GM11168 (cell line): ENCODE results near the gene TTC33.
"Not testable (repeated sequence)": the region's sequence is repeated elsewhere in the genome, so short reads cannot be mapped to it uniquely, and the experiment has no call there.

Experiments used
- in situ Hi-C: fragments of 300-500 bp; cut with MboI; formaldehyde crosslinking; loops from one replicate; pipeline ENCODE4 v1.12.0; 2022; ENCODE audit warnings: low sequenced_read_pairs; ENCODE audit not compliant: unreplicated experiment

TTC33 gene

DNA sequence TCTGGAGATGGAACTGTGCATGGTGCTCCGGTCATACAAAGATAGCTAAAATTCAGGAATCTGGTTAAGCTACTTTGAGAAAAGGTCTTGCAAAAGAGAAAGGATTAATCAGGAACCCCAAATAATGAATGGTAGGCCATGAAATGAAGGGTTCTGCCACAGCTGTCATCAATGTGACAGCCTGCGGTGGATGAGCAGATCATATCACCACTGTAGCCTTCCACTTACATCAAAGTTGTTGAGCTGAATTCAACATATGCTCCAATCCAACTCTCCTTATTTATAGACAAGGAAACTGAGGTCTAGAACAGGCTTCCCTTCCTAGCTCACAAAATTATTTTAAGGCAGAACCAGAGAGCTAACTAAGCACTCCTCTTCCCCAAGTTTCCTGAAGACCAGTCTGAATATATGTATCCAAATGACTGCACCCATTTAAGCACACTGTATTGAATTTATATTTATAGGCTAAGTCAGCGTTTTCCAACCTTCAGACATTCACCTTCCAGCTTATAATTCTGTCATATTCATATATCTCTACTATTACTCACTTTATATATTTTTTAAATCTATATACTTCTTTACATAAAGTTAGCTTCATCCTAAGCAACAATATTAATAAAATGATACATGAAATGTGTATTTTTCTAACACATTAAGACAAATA, 90.0 kb downstream of the TTC33 start:
- in situ Hi-C loops, result loop anchor here (25.0 kb wide), 1 partner anchor 178 kb away; no protein-coding TSS in a partner anchor

DNA sequence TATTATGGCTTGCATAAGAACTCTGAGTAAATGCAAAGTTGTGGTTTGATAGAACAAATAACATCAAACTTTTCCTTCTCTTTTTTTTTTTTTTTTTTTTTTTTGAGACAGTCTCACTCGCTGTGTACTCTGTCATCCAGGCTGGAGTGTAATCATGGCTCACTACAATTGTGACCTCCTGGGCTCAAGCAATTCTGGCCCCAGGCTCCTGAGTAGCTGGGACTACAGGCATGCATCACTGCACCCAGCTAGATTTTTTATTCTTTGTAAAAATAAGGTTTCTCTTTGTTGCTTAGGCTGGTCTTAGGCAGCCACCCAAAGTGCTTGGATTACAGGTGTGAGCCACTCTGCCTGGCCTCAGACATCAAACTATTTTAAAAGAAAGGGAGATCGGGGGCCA, 95.0 kb downstream of the TTC33 start:
- in situ Hi-C loops, result loop anchor here (25.0 kb wide), 1 partner anchor 173 kb away; no protein-coding TSS in a partner anchor

DNA sequence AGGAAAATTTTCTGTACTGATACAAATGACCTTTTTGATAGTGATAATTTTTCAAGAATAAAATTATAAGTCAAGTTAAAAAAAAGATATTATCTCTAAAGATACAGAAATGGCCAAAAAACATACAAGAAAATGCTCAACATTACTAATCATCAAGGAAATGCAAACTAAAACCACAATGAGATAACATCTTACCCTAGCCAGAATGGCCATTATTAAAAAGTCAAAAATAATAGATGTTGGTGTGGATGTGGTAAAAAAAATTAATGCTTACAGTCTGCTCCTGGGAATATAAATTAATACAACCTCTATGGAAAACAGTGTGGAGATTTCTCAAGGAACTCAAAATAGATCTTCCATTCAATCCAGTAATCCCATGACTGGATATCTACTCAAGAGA, 99.0 kb downstream of the TTC33 start:
- in situ Hi-C loops, result loop anchor here (25.0 kb wide), 1 partner anchor 169 kb away; no protein-coding TSS in a partner anchor

GRCh38 chr5:40656091-40656490, 99.7 kb downstream of the TTC33 start:
- in situ Hi-C loops, result loop anchor here (25.0 kb wide), 1 partner anchor 169 kb away; no protein-coding TSS in a partner anchor

GRCh38 chr5:40655138-40655537, 100.6 kb downstream of the TTC33 start:
- in situ Hi-C loops, result loop anchor here (25.0 kb wide), 1 partner anchor 168 kb away; no protein-coding TSS in a partner anchor

DNA sequence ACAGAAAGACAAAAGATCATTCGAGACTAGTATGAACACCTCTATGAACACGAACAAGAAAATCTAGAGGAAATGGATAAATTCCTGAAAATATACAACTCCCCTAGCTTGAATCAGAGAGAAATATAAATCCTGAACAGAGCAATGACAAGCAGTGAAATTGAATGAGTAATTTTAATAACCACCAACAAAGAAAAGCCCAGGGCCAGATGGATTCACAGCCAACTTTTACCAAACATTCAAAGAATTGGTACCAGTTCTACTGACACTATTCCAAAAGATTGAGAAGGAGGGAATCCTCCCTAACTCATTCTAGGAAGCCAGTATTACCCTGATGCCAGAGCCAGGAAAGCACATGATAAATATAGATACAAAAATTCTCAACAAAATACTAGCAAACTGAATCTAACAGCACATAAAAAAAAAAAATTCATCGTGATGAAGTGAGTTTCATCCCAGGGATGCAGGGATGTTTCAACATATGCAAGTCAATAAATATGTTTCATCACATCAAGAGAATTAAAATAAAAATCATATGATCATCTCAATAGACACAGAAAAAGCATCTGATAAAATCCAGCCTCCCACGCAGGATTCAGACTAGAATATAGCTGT, 101.3 kb downstream of the TTC33 start:
- in situ Hi-C loops, result loop anchor here (25.0 kb wide), 1 partner anchor 167 kb away; no protein-coding TSS in a partner anchor

GRCh38 chr5:40653221-40654022, 102.3 kb downstream of the TTC33 start:
- in situ Hi-C loops, result loop anchor here (25.0 kb wide), 1 partner anchor 166 kb away; no protein-coding TSS in a partner anchor

- in situ Hi-C loops, result loop anchor here (25.0 kb wide), 1 partner anchor 165 kb away; no protein-coding TSS in a partner anchor
These were observed 103.1 kb downstream of the TTC33 start for GRCh38 chr5:40652441-40653220.

DNA sequence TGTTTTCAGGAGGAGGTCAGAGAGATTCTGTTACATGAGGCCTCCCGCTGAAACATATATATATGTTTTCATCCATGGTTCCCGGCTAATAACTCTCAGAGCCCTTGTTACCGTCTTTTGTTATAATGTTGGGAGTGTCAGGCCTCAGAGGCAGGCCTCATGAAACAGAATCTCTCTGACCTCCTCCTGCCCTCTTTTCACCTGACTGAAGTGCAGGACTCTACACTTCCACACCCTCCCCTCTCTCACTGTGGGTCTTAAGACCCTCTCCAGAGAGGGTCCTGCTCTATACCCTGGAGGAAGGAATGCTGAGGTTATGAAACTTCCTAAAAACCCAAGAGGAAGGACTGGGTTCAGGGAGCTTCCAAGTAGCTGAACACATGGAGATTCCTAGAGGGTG, 104.6 kb downstream of the TTC33 start:
- in situ Hi-C loops, result loop anchor here (25.0 kb wide), 1 partner anchor 164 kb away; no protein-coding TSS in a partner anchor

DNA sequence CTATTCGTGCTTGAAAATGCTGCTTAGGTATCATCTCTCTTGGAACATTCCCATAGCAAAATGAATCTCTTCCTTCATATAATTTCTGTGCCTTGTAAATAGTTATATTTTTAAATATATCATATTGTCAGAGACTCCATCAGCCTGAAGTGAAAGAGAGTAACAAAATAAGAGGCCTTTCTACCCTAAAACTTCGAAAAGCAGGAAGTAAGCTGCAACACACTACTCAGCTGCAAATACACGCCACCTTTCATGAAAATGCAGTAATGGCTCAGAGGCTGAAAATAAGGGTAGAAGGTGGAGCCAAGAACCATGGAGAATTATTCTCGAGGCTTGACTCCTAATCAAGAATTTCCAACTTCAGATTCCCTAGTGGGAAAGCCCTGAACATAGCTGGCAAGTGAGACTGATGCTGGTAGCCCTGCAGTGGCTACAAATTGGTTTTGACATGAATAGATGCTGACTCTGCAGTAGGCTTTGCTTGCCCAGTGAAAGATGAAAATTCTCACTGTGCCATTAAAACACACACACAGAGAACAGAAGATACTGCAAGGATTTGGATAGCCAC, 106.2 kb downstream of the TTC33 start:
- in situ Hi-C loops, result loop anchor here (25.0 kb wide), 1 partner anchor 162 kb away; no protein-coding TSS in a partner anchor

DNA sequence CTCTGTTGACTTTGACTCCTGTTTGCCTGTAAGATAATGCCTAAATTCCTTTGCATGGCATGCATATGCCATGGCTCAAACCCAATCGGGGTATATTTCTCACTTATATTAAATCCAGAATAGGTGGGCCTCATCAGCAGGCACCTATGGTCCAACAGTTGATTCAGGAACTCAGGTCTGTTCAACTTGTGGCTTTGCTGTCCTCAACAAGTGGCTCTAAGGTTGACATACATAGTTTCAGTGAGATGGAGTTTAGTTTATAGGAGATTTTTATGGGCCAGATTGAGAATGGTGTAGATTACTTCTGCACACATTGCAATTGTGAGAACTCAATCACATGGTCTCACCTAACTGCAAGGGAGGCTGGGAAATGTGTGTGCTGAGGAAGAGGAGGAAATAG, 107.6 kb downstream of the TTC33 start:
- in situ Hi-C loops, result no loop called here

DNA sequence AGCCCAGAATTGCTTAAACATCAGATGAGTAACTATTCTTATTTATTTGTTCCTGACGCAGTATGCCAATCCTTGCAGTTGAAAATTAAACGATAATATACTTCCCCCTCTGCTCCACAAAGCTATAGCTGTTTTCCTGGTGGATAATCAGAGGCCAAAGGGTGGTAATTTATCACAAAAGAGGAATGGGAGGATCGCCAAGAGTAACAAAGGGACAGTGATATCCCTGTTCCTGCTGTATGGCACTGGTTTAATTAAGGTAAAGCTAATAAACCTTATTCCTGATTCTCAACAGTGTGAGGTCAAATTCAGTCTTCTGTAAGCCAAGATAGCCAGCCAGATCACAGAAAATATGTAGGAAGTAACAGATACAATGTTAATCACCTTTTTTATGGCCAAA, 109.5 kb downstream of the TTC33 start:
- in situ Hi-C loops, result no loop called here

- in situ Hi-C loops, result not testable (repeated sequence)
These were observed 116.2 kb downstream of the TTC33 start for GRCh38 chr5:40639531-40639930.

GRCh38 chr5:40634593-40634992, 121.2 kb downstream of the TTC33 start:
- in situ Hi-C loops, result no loop called here

- in situ Hi-C loops, result no loop called here
These were observed 121.6 kb downstream of the TTC33 start for GRCh38 chr5:40634154-40634553.

DNA sequence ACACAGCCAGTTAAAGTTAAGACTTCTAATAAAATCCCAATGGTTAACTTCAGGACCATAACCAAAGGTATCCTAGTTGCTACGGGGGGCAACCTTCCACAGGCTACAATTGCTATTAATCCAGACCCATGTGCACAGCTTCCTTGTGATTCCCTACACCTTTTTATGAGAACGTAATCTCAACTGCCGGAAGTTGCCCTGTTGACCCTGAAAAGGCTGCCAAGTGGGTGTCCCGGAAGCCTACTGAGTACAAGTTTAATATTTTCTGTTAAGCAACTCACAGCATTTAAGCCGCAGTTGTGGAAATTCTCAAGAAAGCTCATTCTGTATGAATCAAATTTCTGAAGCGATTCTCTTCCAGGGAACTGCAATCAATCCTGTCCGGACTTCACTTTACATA, 124.5 kb downstream of the TTC33 start:
- in situ Hi-C loops, result no loop called here

DNA sequence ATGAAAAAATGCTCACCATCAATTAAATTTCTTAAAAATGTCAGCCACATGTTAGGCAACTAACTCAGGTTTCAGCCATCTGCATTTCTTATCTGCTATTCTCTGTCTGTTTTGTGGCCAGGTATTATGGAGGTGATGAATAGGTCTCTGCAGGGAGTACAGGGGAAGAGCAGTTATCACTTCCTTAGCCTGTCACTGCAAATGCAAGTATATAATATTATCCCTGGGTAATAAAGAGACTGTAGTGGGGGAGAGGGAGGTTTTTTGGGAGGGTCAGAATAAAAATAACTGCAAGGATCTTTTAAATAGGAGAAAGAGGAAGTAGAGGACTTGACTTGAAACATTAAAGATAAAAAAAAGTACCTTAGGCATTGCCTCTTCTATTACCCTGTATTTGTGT, 125.6 kb downstream of the TTC33 start:
- in situ Hi-C loops, result no loop called here

DNA sequence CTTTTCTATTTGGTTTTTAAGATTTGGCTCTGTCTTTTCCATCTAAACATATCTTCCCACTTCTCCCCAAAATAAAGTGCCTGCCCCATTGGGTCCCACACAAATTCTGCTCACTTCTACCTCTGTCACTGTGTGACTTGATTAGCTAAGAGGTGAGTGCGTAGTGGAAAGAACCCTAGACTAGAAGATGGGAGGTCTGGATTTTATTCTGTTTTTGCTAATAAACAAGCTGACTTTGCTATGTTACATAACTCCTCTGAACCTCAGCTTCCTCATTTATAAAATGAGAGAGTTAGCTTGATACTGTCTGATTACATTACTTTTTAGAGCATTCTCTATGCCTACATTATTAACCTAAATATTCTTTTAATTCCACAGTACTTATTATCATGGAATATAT, 127.4 kb downstream of the TTC33 start:
- in situ Hi-C loops, result no loop called here

DNA sequence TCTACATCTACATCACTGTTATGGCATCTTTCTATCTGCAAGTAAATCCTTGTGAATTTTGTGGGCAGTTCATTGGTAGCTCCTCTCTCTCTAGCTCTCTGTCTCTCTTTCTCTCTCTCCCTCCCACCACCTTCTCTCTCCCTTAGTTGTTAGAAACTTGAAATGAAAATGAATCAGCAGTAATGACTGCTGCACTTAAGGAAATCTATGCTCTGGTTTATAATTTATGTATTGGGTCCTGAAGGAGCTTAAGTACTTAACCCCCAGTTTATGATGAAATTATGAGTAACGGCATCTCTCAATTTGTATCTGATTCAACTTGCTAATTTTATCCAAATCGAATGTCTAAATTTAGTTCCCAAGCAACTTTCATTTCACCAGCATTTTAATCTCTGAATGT, 128.1 kb downstream of the TTC33 start:
- in situ Hi-C loops, result no loop called here

DNA sequence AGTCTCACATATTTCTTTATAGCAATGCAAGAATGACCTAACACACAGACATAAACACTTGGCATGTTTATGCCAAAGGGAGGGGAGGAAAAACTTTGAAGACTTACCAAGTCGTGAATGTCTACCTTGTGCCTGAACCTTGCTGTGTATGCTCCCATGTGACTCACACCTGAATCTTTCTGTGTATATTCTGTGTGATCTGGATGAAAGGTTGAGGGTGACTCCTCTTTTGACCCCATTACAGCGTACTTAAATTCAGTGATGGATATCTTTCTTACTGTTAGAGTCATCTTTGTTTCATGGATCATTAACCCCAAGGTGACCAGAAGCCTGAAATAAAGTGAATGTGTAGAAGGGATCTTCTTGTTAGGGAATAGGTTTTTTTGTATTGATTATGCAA, 129.0 kb downstream of the TTC33 start:
- in situ Hi-C loops, result no loop called here
